NCI-H1417 (cell line): ENCODE data around the gene COBLL1.

ENCODE experiments used
- DNase-seq, 3 experiments: peaks; one replicate each; lab custom pipeline; 2025; lab: John Stamatoyannopoulos, UW

The COBLL1 gene

GRCh38 chr2:164757934-164758695 lies 83.5 kb downstream of the COBLL1 start:
- DNase-seq, result no peak

GRCh38 chr2:164756773-164757172 lies 84.8 kb downstream of the COBLL1 start:
- no peak for DNase-seq

- no peak for DNase-seq
These were observed 85.7 kb downstream of the COBLL1 start for GRCh38 chr2:164755952-164756351.

- no peak for DNase-seq
These were observed 87.2 kb downstream of the COBLL1 start for GRCh38 chr2:164754157-164755093.

GRCh38 chr2:164752956-164753355 lies 88.7 kb downstream of the COBLL1 start:
- DNase-seq, result no peak

GRCh38 chr2:164747783-164748433 lies 93.7 kb downstream of the COBLL1 start:
- DNase-seq, result no peak

- DNase-seq, result no peak
These were observed 94.5 kb downstream of the COBLL1 start for GRCh38 chr2:164747140-164747539.

- no peak for DNase-seq
These were observed 94.9 kb downstream of the COBLL1 start for GRCh38 chr2:164746713-164747112.

- DNase-seq, result no peak
These were observed 96.4 kb downstream of the COBLL1 start for GRCh38 chr2:164745012-164745797.

- DNase-seq, result peak in 1 of 3 experiments; percentile 0
These were observed 98.8 kb downstream of the COBLL1 start for GRCh38 chr2:164742738-164743317.

- DNase-seq, result no peak
These were observed 101.7 kb downstream of the COBLL1 start for GRCh38 chr2:164739966-164740365.

GRCh38 chr2:164737612-164738081 lies 104.0 kb downstream of the COBLL1 start:
- DNase-seq, result peak; percentile 13 to 61 (median 56)

GRCh38 chr2:164735309-164735919 lies 106.2 kb downstream of the COBLL1 start:
- peak in 2 of 3 experiments; percentile 0 to 13 for DNase-seq

GRCh38 chr2:164734196-164734595 lies 107.4 kb downstream of the COBLL1 start:
- no peak for DNase-seq

GRCh38 chr2:164725542-164725941 lies 116.1 kb downstream of the COBLL1 start:
- DNase-seq, result no peak

GRCh38 chr2:164722616-164723338 lies 118.8 kb downstream of the COBLL1 start:
- no peak for DNase-seq

GRCh38 chr2:164721430-164721829 lies 120.2 kb downstream of the COBLL1 start:
- no peak for DNase-seq

GRCh38 chr2:164719996-164720941 lies 121.4 kb downstream of the COBLL1 start:
- DNase-seq, result no peak
